Thoracic aorta (tissue), 2 donors: ENCODE measurements around the gene DTX3. TPM values are rescaled to one million over a fixed set of nuclear protein-coding genes. Genes with fewer than 3 reads are reported as not detected.

ENCODE experiments used
- ATAC-seq: fragments of 150-250 bp; one replicate; pipeline ENCODE4 v1.8.0; 2017; ENCODE audit warnings: low read depth; ENCODE audit not compliant: insufficient number of reproducible peaks, low FRiP score
- DNase-seq: peaks from one replicate; pipeline ENCODE4 v3.0.0-alpha.2; 2020; ENCODE audit warnings: low spot score
- H3K27ac ChIP-seq, 2 donors: fragments of 200-600 bp; sonication (generic); 1 replicate in 1 of 2; 2 replicates in 1 of 2; pipeline ENCODE4 v1.5.1; 2016; ENCODE audit warnings: mild to moderate bottlenecking in 2 of 2, moderate library complexity in 2 of 2
- H3K27me3 ChIP-seq: fragments of 200-600 bp; sonication (generic); replicated peaks from 2 replicates; pipeline ENCODE4 v1.6.0; 2016; ENCODE audit warnings: mild to moderate bottlenecking; ENCODE audit not compliant: insufficient read depth
- H3K36me3 ChIP-seq: fragments of 200-600 bp; sonication (generic); one replicate; pipeline ENCODE4 v1.5.1; 2016
- H3K4me1 ChIP-seq, 2 donors: fragments of 200-600 bp; sonication (generic); 1 replicate in 1 of 2; 2 replicates in 1 of 2; pipeline versions ENCODE4 v1.5.1 to v1.6.0; 2016; ENCODE audit warnings: low read depth in 2 of 2, mild to moderate bottlenecking in 1 of 2; ENCODE audit not compliant: control insufficient read depth in 1 of 2
- H3K4me3 ChIP-seq: fragments of 200-600 bp; sonication (generic); 2 replicates; pipeline ENCODE4 v1.5.1; 2016; ENCODE audit warnings: mild to moderate bottlenecking
- H3K9me3 ChIP-seq: fragments of 200-600 bp; sonication (generic); 2 replicates; pipeline ENCODE4 v1.5.1; 2016
- CTCF ChIP-seq: fragments of 200-600 bp; sonication (generic); IDR thresholded peaks from one replicate; pipeline ENCODE4 v1.5.1; 2019; ENCODE audit warnings: antibody characterized with exemption
- total RNA-seq, 2 donors: library from RNA; depleted of rRNA; stranded (reverse); fragments of >200 nt; gene quantifications; one replicate each; pipeline versions ENCODE4 v1.1.0 to v1.2.3, GENCODE V29; 2016

Gene DTX3
- total RNA-seq, 2 donors from 2014 or later, result 37.9 to 55.1 TPM

- peaks cover 7 to 10% of the 10 kb centered on the region in 2 donors for H3K4me1 ChIP-seq
- no peak for TF ChIP-seq CTCF
- no peaks in the 10 kb centered on the region for H3K27me3 ChIP-seq
- no peak overlapping the region for H3K27ac ChIP-seq
- H3K36me3 ChIP-seq, result peaks cover 12% of the 10 kb centered on the region
- H3K4me3 ChIP-seq, result no peak overlapping the region
- DNase-seq (no peak), ATAC-seq (no peak)
- H3K9me3 ChIP-seq, result no peaks in the 10 kb centered on the region
These were observed 18.8 kb downstream of the DTX3 start for GRCh38 chr12:57623385-57623784.

- ATAC-seq (no peak), DNase-seq (no peak)
- Histone ChIP-seq H3K36me3 (peaks cover 12% of the 10 kb centered on the region), H3K27me3 (no peaks in the 10 kb centered on the region), H3K27ac (no peak overlapping the region), H3K9me3 (no peaks in the 10 kb centered on the region), H3K4me1 (peaks cover 7 to 10% of the 10 kb centered on the region in 2 donors), H3K4me3 (no peak overlapping the region)
- no peak for TF ChIP-seq CTCF
These were observed 19.3 kb downstream of the DTX3 start for GRCh38 chr12:57623811-57624390.

- ATAC-seq, result no peak
- no peak overlapping the region for H3K27ac ChIP-seq
- TF ChIP-seq CTCF, result no peak
- no peaks in the 10 kb centered on the region for H3K27me3 ChIP-seq
- no peak overlapping the region for H3K4me3 ChIP-seq
- peaks cover 7 to 10% of the 10 kb centered on the region in 2 donors for H3K4me1 ChIP-seq
- H3K9me3 ChIP-seq, result no peaks in the 10 kb centered on the region
- DNase-seq, result no peak
- peaks cover 12% of the 10 kb centered on the region for H3K36me3 ChIP-seq
These were observed 20.0 kb downstream of the DTX3 start for GRCh38 chr12:57624441-57625220.

- no peak for TF ChIP-seq CTCF
- Histone ChIP-seq H3K27me3 (no peaks in the 10 kb centered on the region), H3K4me3 (no peak overlapping the region), H3K9me3 (no peaks in the 10 kb centered on the region), H3K4me1 (peaks cover 7 to 10% of the 10 kb centered on the region in 2 donors), H3K27ac (no peak overlapping the region), H3K36me3 (peaks cover 12% of the 10 kb centered on the region)
- ATAC-seq (no peak), DNase-seq (no peak)
These were observed 20.8 kb downstream of the DTX3 start for GRCh38 chr12:57625261-57626032.
